GM12878 (cell line): Measurements from ENCODE around the gene ZBTB22. TPM values are rescaled to one million over a fixed set of nuclear protein-coding genes. Genes with fewer than 3 reads are reported as not detected.

Source experiments
- BCLAF1 ChIP-seq: fragments of 450-650 bp; IDR thresholded peaks from 2 replicates; pipeline ENCODE4 v1.6.1; 2017; ENCODE audit warnings: antibody characterized with exemption, mild to moderate bottlenecking, moderate library complexity
- CBX3 ChIP-seq: fragments of 200-600 bp; sonication (generic); IDR thresholded peaks from 2 replicates; pipeline ENCODE4 v1.6.1; 2016; ENCODE audit warnings: low read depth, borderline replicate concordance
- DPF2 ChIP-seq: fragments of 450-650 bp; IDR thresholded peaks from 2 replicates; pipeline ENCODE4 v1.6.1; 2017; ENCODE audit warnings: mild to moderate bottlenecking
- EGR1 ChIP-seq, 2 experiments: IDR thresholded peaks; 1 replicate in 1 of 2; 2 replicates in 1 of 2; pipeline ENCODE4 v1.6.1; 2011 to 2012; ENCODE audit warnings: low read depth in 2 of 2, low read length in 2 of 2, borderline replicate concordance in 1 of 2, mild to moderate bottlenecking in 1 of 2, moderate library complexity in 1 of 2
- EP300 ChIP-seq, 2 experiments: fragments of 150-350 bp in 1 of 2; IDR thresholded peaks; 2 replicates each; pipeline ENCODE4 v1.6.1; 2011 to 2012; ENCODE audit warnings: low read depth in 2 of 2, low read length in 2 of 2, borderline replicate concordance in 1 of 2, improper control_type of control experiment in 1 of 2, inconsistent platforms in 1 of 2; ENCODE audit not compliant: control insufficient read depth in 1 of 2
- FOS ChIP-seq: IDR thresholded peaks from 3 replicates; pipeline ENCODE4 v1.6.1; 2011; ENCODE audit warnings: borderline replicate concordance; ENCODE audit not compliant: insufficient read length; ENCODE audit errors: extremely low read depth
- GATAD2B ChIP-seq: fragments of 450-650 bp; conservative IDR thresholded peaks from 2 replicates; pipeline ENCODE4 v1.6.1; 2017; ENCODE audit warnings: low read depth, mild to moderate bottlenecking, moderate library complexity
- HDAC6 ChIP-seq: fragments of 200-600 bp; sonication (generic); IDR thresholded peaks from one replicate; pipeline ENCODE4 v1.8.0; 2017; ENCODE audit warnings: antibody characterized with exemption; ENCODE audit not compliant: unreplicated experiment
- MEF2B ChIP-seq: fragments of 450-650 bp; IDR thresholded peaks from 2 replicates; pipeline ENCODE4 v1.6.1; 2018; ENCODE audit warnings: mild to moderate bottlenecking, moderate library complexity; ENCODE audit not compliant: partially characterized antibody, poor library complexity, severe bottlenecking
- MTA2 ChIP-seq: fragments of 450-650 bp; IDR thresholded peaks from 2 replicates; pipeline ENCODE4 v1.6.1; 2016; ENCODE audit warnings: low read depth, mild to moderate bottlenecking, moderate library complexity
- NR2C1 ChIP-seq: fragments of 450-650 bp; IDR thresholded peaks from 2 replicates; pipeline ENCODE4 v1.6.1; 2017; ENCODE audit warnings: antibody characterized with exemption, mild to moderate bottlenecking, moderate library complexity
- PKNOX1 ChIP-seq: fragments of 450-650 bp; IDR thresholded peaks from 2 replicates; pipeline ENCODE4 v1.6.1; 2016; ENCODE audit warnings: mild to moderate bottlenecking
- POLR2AphosphoS2 ChIP-seq: IDR thresholded peaks from 2 replicates; pipeline ENCODE4 v1.6.1; 2011; ENCODE audit warnings: low read depth, mild to moderate bottlenecking, low read length, improper control_type of control experiment, moderate library complexity
- RAD21 ChIP-seq: IDR thresholded peaks from 2 replicates; pipeline ENCODE4 v1.6.1; 2011; ENCODE audit warnings: mild to moderate bottlenecking, low read depth, low read length, moderate library complexity; ENCODE audit not compliant: insufficient read depth
- RAD51 ChIP-seq: fragments of 450-650 bp; IDR thresholded peaks from 2 replicates; pipeline ENCODE4 v1.6.1; 2016; ENCODE audit warnings: moderate library complexity, mild to moderate bottlenecking, inconsistent platforms
- RUNX3 ChIP-seq: IDR thresholded peaks from 2 replicates; pipeline ENCODE4 v1.6.1; 2012; ENCODE audit warnings: low read length, inconsistent platforms
- SREBF1 ChIP-seq: IDR thresholded peaks from 2 replicates; pipeline ENCODE4 v1.6.1; 2012; ENCODE audit warnings: mild to moderate bottlenecking, low read length
- ZNF384 ChIP-seq: IDR thresholded peaks from 2 replicates; pipeline ENCODE4 v1.6.1; 2012; ENCODE audit warnings: low read depth, mild to moderate bottlenecking, low read length, improper control_type of control experiment, borderline replicate concordance
- polyA plus RNA-seq, 11 experiments: library from polyadenylated mRNA; depleted of rRNA in 4 of 11; unstranded in 6 of 11; stranded (reverse) in 5 of 11; fragments of >200 nt; fragmentation: Nextera tagmentation in 4 of 11; fragmentation: Illumina TruSeq in 1 of 11; extraction: Ambion mirVana in 4 of 11; extraction: Trizol in 1 of 11; gene quantifications; 1 replicate in 1 of 11; 2 replicates in 10 of 11; pipeline versions ENCODE4 v1.2.1 to v1.2.3, GENCODE V29; 2011 to 2016; ENCODE audit warnings: inconsistent platforms in 2 of 11, missing spikeins in 2 of 11, low read depth in 1 of 11
- total RNA-seq, 4 experiments: library from RNA; depleted of rRNA in 3 of 4; stranded (reverse); fragments of >200 nt in 3 of 4; fragmentation: Illumina TruSeq in 1 of 4; extraction: Trizol in 1 of 4; gene quantifications; 2 replicates each; pipeline versions ENCODE4 v1.2.1 to v1.2.3, GENCODE V29; 2013 to 2021
- TF ChIP-seq, protein P1 (sequence below): fragments of 450-650 bp; IDR thresholded peaks from 2 replicates; pipeline ENCODE4 v1.6.1; 2017; ENCODE audit warnings: mild to moderate bottlenecking, moderate library complexity
- TF ChIP-seq, protein P2 (sequence below): IDR thresholded peaks from 2 replicates; pipeline ENCODE4 v1.6.1; 2011; ENCODE audit warnings: low read depth, low read length, improper control_type of control experiment, borderline replicate concordance

ZBTB22 gene
- total and polyA plus RNA-seq, 10 of the 15 experiments (the other 5 are each of a cell fraction or from before 2014, with no cell fraction given) = 0.11 to 9.9 (median 4.8) TPM

GRCh38 chr6:33344701-33345697 lies 27.5 kb upstream of the ZBTB22 start (continued):
- 0 out of 2 replicates have a peak, but pooled peaks have one; percentile 14 for TF ChIP-seq MTA2
- no peak for TF ChIP-seq RAD51
- TF ChIP-seq RAD21 = peak; percentile 63
- TF ChIP-seq FOS = no peak
- no peak for TF ChIP-seq CBX3
- no peak for TF ChIP-seq MEF2B
- TF ChIP-seq BCLAF1 = no peak
- TF ChIP-seq ZNF384 = no peak
- no peak for TF ChIP-seq EP300 (IDR thresholded peaks at IDR 0.05; ENCODE audit: borderline replicate concordance in 1 of 2, control insufficient read depth in 1 of 2, low read depth in 2 of 2, low read length in 2 of 2)
- TF ChIP-seq, protein P1, sequence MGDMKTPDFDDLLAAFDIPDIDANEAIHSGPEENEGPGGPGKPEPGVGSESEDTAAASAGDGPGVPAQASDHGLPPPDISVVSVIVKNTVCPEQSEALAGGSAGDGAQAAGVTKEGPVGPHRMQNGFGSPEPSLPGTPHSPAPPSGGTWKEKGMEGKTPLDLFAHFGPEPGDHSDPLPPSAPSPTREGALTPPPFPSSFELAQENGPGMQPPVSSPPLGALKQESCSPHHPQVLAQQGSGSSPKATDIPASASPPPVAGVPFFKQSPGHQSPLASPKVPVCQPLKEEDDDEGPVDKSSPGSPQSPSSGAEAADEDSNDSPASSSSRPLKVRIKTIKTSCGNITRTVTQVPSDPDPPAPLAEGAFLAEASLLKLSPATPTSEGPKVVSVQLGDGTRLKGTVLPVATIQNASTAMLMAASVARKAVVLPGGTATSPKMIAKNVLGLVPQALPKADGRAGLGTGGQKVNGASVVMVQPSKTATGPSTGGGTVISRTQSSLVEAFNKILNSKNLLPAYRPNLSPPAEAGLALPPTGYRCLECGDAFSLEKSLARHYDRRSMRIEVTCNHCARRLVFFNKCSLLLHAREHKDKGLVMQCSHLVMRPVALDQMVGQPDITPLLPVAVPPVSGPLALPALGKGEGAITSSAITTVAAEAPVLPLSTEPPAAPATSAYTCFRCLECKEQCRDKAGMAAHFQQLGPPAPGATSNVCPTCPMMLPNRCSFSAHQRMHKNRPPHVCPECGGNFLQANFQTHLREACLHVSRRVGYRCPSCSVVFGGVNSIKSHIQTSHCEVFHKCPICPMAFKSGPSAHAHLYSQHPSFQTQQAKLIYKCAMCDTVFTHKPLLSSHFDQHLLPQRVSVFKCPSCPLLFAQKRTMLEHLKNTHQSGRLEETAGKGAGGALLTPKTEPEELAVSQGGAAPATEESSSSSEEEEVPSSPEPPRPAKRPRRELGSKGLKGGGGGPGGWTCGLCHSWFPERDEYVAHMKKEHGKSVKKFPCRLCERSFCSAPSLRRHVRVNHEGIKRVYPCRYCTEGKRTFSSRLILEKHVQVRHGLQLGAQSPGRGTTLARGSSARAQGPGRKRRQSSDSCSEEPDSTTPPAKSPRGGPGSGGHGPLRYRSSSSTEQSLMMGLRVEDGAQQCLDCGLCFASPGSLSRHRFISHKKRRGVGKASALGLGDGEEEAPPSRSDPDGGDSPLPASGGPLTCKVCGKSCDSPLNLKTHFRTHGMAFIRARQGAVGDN = no peak
- no peak for TF ChIP-seq GATAD2B
- TF ChIP-seq, protein P2, sequence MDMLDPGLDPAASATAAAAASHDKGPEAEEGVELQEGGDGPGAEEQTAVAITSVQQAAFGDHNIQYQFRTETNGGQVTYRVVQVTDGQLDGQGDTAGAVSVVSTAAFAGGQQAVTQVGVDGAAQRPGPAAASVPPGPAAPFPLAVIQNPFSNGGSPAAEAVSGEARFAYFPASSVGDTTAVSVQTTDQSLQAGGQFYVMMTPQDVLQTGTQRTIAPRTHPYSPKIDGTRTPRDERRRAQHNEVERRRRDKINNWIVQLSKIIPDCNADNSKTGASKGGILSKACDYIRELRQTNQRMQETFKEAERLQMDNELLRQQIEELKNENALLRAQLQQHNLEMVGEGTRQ = no peak
- no peak for TF ChIP-seq PKNOX1
- no peak for TF ChIP-seq HDAC6
- TF ChIP-seq SREBF1 = no peak
- no peak for TF ChIP-seq POLR2AphosphoS2
- no peak for TF ChIP-seq NR2C1
- no peak for TF ChIP-seq EGR1 (IDR thresholded peaks at IDR 0.05; ENCODE audit: borderline replicate concordance in 1 of 2, low read depth in 2 of 2, low read length in 2 of 2)
- peak; percentile 97 for TF ChIP-seq RUNX3
- TF ChIP-seq DPF2 = no peak
